Neural cell (in vitro differentiated cells): ENCODE data around the gene LSM12.

Experiments used
- CTCF ChIP-seq: fragments of 450-650 bp; IDR thresholded peaks from 2 replicates; pipeline ENCODE4 v1.5.1; 2014; ENCODE audit warnings: antibody characterized with exemption, mild to moderate bottlenecking, moderate library complexity; ENCODE audit not compliant: poor library complexity, severe bottlenecking
- EP300 ChIP-seq: fragments of 450-650 bp; conservative IDR thresholded peaks from 2 replicates; pipeline ENCODE4 v1.6.1; 2014; ENCODE audit warnings: antibody characterized with exemption, mild to moderate bottlenecking, moderate library complexity; ENCODE audit not compliant: poor library complexity, severe bottlenecking
- EZH2 ChIP-seq: fragments of 200-600, 300-800 bp; shearing (Covaris generic), sonication (generic); IDR thresholded peaks from 2 replicates; pipeline ENCODE4 v1.6.1; 2014; ENCODE audit warnings: antibody characterized with exemption, low read length, borderline replicate concordance, mild to moderate bottlenecking; ENCODE audit not compliant: insufficient read depth, poor library complexity, severe bottlenecking
- POLR2AphosphoS5 ChIP-seq: IDR thresholded peaks from 2 replicates; pipeline ENCODE4 v1.6.1; 2012
- RAD21 ChIP-seq: fragments of 450-650 bp; conservative IDR thresholded peaks from 2 replicates; pipeline ENCODE4 v1.6.1; 2014; ENCODE audit warnings: antibody characterized with exemption, mild to moderate bottlenecking, moderate library complexity
- REST ChIP-seq: IDR thresholded peaks from 2 replicates; pipeline ENCODE4 v1.6.1; 2012; ENCODE audit warnings: borderline replicate concordance
- SMC3 ChIP-seq: fragments of 450-650 bp; conservative IDR thresholded peaks from 2 replicates; pipeline ENCODE4 v1.6.1; 2014; ENCODE audit warnings: antibody characterized with exemption, mild to moderate bottlenecking, moderate library complexity; ENCODE audit not compliant: poor library complexity
- TAF1 ChIP-seq: IDR thresholded peaks from 2 replicates; pipeline ENCODE4 v1.6.1; 2012; ENCODE audit warnings: low read depth

DNA sequence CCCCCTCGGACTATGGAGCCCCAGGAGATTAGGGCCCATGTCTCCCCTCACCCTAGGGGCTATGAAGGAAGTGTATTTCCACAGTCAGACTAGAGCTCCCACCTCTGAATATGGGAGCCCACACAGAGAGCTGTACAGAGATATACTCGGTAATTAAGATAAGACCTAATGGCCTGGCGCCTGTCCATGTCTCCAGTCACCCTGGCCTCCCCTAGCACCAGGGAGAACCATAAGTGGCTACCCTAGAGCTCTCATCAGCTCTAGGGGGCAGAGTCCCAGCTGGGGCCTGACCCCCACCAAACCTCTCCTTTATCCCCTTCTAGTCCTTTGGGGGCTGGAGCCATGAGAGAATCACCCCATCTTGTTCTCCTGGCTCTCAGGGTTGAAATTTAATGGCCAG, 54.1 kb downstream of the LSM12 start:
- TF ChIP-seq TAF1 (no peak), CTCF (no peak), RAD21 (no peak), SMC3 (no peak), POLR2AphosphoS5 (no peak), EP300 (no peak), EZH2 (no peak), REST (no peak)
